ENCODE results near the gene THOC6.

GRCh38 chr16:3060339-3061127, 36.7 kb downstream of the THOC6 start:
- TF ChIP-seq CTCF (IDR thresholded peaks at IDR 0.05) = no peak
- no peak for TF ChIP-seq POLR2AphosphoS5 (IDR thresholded peaks at IDR 0.05; ENCODE audit: low read depth, low read length)
